HG02970 (cell line): Measurements from ENCODE around the gene DNHD1.

Experiments
- ATAC-seq: cut with Tn5 transposase; IDR thresholded peaks from one replicate; pipeline ENCODE4 v1.9.1; 2021; ENCODE audit warnings: mild to moderate bottlenecking, moderate library complexity, moderate number of reproducible peaks; ENCODE audit not compliant: unreplicated experiment, low FRiP score

DNHD1 gene

DNA sequence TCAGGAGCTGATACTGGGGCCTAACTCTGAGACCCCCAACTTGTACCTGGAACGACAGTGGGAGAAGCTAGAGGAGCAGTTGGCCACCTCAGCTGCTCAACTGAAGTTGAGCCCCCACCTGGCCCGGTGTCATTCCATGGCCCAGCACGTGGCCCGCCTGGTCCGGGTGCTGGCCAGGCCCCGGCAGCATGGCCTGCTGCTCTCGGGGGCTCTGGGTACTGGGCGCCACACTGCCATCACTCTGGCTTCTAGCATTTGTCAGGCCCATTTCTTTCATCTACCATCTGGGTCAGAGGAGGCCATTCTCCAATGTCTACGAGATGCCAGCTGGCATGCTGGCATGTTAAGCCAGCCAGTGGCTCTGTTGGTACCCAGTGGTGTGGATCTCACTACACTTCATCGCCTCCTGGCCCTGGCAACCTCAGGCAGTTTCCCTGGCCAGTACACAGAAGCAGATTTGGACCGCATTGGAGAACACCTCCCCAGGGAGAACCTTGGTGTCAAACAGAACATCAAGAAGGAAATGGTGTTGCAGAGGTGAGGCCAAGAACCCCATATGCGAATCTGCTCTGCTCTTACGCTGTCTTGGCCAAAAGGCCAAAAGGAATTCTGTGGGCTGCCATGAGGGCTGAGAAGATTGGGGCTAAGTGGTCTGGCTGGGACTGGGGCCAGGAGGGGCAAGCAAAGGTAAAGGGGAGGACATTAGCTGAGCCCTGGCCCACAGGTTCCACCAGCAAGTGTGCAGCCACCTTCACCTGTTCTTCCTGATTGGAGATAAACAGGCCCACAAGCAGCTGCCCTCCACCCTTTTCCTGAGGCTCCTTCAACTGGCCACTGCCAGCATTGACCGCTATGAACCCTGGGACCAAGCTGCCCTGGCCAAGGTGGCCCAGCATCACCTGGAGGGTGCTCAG, 60.9 kb downstream of the DNHD1 start:
- ATAC-seq = no peak

DNA sequence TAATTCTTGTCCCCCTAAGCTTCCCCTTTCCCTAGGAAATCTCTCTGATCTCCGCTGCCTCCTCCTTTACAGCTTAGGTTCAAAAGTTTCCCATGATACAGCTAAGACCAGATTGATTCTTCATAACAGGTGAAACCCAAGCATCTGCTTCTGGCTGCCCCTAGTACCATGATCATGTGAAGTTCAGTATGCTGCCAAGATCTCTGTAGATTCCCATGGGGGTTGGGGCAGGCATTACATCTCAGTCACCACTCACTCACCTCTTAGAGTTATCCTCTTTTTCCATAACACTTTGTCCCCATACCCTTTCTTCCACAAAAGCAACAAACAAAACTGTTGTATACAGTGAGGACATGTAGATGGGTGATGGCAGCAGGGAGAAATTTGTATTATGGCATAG, 62.3 kb downstream of the DNHD1 start:
- ATAC-seq = no peak

DNA sequence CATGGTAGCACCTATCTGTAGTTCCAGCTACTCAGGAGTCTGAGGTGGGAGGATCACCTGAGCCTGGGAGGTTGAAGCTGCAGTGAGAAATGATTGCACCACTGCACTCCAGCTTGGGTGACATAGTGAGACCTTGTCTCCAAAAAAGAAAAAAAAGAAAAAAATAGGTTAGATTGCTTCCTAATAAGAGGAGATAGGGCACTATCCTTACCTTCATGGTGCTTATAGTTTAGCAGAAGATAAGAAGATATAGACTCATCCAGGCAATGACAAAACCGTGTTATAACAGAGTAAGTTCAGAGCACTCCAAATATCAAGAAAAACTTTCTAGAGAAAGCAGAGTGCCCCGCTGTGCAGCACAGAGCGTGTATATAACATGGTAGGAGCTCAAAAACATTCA, 64.2 kb downstream of the DNHD1 start:
- no peak for ATAC-seq

DNA sequence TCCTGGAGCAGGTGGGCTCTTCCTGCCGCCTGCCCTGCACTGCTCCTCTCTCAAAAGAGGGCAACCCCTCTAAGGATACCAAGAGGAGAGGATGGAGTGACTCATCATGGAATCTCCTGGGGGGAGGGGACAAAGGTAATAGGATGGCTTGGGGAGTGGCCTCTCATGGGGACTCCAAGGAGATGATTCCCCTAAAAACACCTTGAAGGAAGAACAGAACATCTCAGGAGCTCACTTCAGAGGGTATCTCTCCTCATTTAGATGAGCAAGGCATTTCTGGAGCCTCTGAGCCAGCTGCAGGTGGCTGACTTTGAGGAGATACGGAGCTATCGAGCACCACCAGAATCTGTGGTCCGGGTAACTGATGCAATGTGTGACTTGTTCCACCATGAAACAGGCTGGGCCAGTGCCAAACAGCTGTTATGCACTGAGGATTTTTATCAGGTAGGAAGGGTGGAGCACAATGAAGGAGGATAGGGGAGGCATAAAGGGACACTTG, 66.1 kb downstream of the DNHD1 start:
- no peak for ATAC-seq

DNA sequence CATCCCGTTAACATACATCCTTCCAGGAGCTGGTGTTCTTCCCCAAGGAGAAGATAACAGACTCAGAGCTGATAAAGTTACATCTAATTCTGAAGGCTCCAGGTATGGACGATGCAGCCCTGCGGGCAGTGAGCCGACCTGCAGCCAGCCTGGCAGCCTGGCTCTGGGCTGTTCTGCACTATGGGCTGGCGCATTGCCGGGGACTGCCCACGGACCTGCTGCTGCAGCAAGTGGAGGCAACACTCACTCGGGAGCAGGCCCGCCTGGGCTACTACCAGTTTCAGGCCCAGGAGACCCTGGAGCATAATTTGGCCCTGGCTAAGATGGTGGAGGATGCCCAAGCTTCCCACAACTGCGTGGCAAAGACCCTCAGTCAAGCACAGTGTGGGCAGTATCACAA, 66.6 kb downstream of the DNHD1 start:
- no peak for ATAC-seq

DNA sequence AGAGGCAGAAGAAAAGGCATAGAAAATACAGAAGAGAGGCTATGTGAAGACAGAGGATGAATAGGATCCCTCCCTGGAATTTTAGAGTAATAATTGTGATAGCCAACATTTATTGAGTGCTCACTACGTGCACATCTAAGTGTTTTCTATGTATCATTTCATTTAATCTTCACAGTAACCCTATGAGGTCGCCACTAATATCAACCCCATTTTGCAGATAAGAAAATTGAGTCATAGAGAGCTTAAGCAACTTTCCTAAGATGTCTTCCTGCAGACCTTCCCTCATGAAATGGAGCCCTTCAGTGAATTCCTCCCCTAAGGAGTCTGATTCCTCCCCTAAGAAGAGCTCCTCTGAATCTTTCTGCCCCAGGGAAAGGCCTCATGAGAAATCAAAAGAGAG, 68.2 kb downstream of the DNHD1 start:
- no peak for ATAC-seq

DNA sequence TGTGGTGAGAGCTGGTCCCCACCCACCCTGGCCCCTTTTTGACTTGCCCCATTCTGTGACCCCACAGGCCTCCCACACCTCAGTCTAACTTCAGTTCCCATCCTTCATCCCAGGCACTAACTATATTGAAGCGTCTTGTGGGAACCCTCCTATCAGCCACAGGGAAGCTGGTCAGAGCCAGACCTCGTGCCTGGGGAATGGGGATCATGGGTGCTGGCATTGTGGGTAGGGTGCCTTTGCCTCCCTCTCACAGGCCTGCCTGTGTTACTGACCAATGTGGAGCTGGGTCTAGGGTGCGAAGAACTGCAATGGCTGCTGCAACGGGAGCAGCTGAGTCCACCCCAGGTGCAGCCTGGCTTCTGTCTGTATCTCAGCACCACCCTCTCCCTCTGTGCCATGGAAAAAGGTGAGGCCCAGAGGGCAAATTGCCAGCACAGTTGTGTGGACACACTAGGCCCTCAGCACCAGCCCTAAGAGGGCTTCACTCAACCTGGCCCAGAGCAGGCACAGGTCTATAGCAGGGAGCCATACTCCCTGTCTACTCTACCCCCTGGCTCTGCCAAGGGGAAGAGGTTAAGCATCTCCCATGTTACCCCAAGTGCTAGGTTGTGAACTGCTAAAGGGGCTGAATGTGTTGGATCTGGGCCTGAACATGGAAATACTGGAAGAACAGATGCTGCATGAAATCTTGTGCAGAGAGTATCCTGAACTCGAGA, 69.1 kb downstream of the DNHD1 start:
- no peak for ATAC-seq

DNA sequence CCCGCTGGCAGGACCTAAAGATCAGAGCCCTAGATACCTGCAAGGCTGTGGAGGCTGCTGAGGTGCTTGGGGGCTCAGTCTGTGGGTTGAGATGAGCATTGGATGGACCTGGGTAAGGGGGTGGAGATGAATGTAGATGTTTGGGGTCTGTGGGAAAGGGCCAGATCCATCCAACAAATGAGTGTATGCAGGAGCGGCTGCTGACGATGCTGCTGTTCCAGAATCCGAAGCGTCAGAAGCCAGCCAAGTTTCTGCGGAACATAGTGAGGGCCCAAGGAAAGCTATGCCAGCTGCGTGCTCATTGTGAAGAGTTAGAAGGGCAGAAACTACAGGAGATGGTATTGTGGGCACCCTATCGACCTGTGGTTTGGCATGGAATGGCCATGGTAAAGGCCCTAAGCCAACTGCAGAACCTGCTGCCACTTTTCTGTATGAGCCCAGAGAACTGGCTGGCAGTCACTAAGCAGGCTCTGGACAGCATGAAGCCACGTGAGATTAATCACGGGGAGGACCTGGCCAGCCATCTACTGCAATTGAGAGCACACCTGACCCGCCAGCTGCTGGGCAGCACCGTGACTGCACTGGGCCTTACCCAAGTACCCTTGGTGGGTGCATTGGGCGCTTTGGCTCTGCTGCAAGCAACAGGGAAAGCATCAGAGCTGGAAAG, 69.8 kb downstream of the DNHD1 start:
- ATAC-seq = no peak

DNA sequence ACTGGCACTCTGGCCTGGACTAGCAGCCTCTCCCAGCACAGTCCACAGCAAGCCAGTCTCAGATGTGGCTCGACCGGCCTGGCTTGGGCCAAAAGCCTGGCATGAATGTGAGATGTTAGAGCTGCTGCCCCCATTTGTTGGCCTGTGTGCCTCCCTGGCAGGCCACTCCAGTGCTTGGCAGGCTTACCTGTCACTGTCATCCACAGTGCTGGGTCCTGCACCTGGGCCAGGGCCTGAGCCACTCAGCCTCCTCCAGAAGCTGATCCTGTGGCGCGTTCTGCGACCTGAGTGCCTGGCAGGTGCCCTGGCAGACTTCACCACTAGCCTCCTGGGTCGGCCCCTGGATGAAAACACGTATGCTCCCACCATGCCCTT, 70.3 kb downstream of the DNHD1 start:
- ATAC-seq = no peak

DNA sequence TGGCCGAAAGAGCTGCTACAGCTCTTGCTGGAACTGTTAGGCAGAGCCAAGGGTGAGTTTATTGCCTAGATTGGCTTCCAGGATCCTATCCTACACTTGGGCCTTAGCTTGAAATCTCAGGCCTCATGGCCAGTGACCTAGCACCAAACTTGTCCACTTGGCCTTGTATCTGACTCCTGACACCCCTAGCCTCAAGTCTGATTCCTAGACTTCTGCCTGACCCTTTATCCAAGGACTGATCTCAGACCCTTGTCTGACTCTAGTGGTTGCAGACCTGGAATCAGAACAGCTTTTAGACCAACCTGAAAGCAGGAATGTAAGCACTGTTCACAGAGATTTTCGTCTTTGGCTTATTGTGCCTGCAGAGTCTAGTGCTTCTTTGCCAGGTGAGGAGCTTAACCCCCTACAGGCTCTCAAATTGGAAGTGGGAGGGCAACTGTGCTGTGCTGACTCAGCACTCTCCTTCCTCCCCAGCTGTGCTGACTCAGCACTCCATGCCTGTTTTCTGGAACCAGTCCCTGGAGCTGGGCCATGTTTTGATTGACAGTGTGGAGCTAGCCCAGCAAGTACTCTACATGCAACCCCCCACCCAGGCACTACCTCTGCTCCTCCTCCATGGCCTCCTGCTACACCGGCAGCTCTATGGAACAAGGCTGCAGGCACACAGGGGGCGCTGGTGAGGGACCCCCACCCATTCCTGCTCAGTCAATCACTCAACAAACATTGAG, 71.3 kb downstream of the DNHD1 start:
- no peak for ATAC-seq

DNA sequence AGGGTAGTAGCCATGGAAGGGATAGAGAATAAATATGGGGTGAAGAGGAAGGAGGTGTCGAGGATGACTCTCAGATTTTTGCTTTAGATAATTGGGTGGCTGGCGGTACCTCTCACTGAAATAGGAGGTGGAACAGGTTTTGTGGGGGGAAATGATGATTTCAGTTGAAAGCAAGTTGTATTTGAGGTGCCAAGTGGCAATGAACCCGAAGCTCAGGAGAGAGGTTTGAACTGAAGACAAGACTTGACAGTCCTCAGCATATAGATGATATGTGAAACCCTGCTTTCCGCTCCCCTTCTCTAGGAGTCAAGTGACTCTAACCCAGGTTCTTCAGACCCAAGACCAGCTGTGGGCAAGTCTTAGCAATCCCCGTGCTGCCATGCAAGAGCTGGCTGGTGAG, 72.6 kb downstream of the DNHD1 start:
- ATAC-seq = no peak

DNA sequence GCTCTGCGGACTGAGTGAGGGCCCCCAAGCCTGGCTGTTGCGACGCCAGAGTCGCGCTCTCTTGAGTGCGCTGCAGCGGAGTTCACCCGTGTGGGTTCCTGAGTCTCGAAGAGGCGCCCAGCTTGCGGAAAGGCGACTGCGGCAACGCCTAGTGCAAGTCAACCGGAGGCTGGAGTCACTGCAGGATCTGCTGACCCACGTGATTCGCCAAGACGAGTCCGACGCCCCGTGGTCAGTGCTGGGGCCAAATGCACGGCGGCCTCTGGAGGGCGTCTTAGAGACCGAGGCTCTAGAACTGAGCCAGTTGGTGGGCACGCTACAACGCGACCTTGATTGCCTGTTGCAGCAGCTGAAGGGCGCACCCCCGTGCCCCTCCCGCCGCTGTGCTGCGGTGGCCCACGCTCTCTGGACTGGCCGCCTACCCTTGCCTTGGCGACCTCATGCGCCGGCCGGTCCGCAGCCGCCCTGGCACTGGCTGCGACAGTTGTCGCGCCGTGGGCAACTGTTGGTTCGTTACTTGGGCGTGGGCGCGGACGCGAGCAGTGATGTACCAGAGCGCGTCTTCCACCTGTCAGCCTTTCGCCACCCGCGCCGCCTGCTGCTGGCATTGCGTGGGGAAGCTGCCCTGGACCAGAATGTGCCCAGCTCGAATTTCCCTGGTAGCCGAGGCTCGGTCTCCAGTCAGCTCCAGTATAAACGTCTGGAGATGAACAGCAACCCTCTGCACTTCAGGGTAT, 73.8 kb downstream of the DNHD1 start:
- ATAC-seq = no peak

DNA sequence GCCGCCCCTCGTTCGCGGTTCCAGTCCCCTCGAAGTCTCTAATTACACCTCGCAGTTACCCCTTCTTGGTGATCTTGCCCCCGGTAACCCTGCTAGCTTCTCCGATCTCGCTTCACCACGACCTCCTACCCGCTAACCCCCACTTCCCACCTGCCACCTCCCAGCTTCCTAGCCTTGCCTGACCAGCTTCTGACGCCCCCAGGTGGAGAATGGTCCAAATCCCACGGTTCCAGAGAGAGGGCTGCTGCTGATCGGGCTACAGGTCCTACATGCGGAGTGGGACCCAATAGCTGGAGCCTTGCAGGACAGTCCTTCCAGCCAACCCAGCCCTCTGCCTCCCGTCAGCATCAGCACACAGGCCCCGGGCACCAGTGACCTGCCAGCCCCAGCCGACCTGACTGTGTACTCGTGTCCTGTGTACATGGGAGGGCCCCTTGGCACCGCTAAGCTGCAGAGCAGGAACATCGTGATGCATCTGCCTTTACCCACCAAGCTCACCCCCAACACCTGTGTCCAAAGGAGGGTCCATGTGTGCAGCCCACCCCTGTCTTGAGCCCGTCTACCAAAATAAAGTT, 74.4 kb downstream of the DNHD1 start:
- ATAC-seq = no peak

DNA sequence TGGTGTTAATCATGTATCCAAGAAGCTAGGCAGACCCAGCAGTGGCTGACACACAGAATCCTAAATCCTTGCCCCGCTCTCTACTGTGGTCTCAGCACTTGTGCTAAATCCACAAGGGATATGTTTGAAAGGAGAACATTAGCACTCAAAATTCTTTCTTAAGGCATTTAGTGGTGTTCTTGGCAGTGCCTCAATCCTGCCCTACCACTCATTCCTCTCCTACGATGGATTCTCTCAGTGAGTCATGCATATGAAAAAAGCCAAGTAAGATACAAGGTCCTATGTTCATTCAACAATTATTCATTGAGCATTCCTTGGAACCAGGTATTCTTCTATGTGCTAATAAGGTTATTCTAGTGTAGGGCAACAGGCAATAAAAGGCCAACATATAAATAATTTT, 75.1 kb downstream of the DNHD1 start:
- ATAC-seq = no peak

DNA sequence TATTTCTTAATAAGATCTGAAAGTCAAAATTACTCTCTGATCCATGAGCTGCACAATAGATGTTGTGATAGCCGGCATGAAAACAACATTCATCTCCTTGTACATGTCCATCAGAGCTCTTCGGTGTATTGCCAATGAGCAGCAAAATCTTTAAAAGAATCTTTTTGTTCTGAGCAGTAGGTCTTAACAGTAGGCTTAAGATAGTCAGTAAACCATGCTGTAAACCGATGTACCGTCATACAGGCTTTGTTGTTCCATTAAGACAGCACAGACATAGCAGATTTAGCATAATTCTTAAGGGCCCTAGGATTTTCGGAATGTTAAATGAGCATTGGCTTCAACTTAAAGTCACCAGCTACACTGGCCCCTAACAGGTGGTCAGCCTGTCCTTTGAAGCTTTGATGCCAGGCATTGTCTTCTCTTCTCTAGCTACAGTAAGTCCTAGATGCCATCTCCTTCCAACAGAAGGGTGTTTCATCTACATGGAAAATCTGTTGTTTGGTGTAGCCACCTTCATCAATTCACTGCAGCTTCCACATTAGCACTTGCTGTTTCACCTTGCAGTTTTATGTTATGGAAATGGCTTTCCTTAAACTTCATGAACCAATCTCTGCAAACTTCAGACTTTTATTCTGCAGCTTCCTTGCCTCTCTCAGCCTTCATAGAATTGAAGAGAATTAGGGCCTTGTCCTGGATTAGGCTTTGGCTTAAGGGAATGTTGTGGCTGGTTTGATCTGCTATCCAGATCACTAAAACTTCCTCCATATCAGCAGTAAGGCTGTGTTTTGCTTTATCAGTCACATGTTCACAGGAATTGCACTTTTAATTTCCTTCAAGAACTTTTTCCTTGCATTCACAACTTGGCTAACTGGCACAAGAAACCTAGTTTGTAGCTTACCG, 78.0 kb downstream of the DNHD1 start:
- no peak for ATAC-seq

DNA sequence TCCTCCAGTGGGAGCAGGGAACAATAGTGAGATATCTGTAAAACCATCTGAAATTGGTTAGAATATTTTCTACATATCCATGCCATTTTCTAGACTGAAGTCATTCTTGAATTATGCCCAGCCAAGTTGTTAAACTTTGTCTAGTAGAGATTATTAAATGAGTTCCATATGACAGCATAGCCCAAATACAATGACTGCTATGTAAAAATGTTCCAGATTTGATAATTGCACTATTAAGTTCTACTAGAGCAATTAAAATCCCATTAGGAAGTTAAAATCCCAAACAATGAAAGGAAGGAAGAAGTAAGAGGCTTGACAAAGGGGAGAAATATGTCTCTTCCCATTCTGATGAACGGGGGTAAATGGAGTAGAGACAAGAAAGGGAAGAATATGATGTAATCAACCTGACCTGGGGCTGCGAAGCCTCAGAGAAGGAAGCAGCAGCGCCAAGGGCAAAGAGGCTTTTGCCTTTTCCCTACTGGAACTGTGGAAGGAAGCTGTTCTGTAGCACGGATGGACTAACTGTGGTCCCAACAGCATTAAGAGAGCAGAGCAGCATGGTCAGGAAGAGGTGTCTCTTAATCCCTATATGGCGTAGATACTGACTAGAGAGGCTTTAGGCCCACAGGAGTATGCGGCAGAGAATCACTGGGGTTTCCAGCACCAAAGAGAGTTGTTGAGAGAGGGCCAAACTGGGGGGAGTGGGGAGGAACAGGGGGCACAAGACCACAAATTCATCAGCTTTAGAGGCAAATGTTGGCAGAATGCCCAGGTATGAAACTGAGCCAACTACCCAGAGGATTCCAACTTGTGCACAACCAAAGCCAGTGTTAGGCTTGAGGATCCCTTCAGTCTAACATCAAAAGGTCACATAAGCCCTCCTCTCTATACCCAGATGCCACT, 79.6 kb downstream of the DNHD1 start:
- ATAC-seq = no peak

DNA sequence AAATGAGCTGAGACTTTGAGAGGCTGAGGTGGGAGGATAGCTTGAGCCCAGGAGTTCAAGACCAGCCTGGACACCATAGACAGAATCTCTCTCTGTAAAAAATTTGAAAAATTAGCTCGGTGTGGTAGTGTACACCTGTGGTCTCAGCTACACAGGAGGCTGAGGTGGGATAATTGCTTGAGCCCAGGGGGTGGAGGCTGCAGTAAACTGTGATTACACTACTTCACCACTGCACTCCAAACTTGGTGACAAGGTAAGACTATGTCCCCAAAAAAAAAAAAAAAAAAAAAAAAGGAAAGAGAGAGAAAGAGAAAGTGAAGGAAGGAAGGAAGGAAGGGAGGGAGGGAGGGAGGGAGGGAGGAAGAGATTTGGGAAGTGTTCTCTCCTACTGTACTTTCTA, 81.1 kb downstream of the DNHD1 start:
- no peak for ATAC-seq

DNA sequence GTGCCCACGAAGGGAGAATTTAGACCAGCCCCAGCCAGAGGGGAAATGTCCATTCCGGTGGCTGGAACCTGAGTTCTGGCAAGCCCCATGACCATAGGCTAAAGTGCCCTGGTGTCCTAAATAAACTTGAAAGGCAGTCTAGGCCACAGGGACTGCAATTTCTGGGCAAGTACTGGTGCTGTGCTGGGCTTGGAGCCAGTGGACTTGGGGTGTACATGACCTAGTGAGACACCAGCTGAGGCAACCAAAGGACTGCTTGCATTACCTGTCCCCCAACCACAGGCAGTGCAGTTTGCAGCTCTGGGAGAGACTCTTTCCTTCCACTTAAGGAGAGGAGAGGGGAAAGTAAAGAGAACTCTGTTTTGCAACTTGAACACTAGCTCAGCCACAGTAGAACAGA, 82.6 kb downstream of the DNHD1 start:
- no peak for ATAC-seq
